ENCODE data around the gene NEK7.

DNA sequence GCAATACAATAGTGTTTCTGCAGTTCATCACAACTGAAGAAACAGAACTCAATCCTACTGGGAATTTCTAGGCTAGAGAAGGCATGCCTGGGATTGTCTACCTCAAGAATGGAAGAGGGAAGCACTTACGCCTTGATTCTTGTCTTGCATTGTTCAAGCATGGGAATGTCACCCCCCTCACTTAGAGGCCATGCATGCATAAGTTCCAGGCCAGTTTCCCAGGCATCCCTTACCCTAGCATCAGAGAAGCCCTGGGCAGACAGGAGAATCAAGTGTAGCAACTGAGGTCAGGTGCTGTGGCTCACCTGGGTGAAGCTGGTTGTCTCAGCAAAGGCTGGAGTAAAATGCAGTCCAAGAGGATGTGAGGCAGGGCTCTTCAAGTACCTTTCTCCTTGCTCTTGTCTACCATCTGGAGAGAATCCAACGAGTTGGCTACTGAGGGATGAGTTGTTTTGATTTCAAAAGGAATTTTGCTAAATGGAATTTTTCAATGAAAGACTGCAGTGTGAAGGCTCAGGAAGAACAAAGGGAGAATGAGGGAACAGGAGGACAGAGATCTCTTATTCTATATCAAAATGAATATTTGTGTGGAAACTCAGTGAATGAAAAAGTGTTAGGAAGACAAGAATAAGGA is 174.3 kb downstream of the NEK7 start:
- TF ChIP-seq HDAC6 (IDR thresholded peaks at IDR 0.05; ENCODE audit: low read depth, low read length) (no peak), POLR2A (IDR thresholded peaks at IDR 0.05; ENCODE audit: control extremely low read depth in 1 of 2, low read depth in 2 of 2, low read length in 2 of 2) (no peak), SP2 (IDR thresholded peaks at IDR 0.05; ENCODE audit: low read length) (no peak), CEBPB (IDR thresholded peaks at IDR 0.05; ENCODE audit: low read depth, low read length) (no peak), JUND (IDR thresholded peaks at IDR 0.05; ENCODE audit: low read length) (no peak), RAD21 (IDR thresholded peaks at IDR 0.05 in 1 of 2, conservative IDR thresholded peaks at IDR 0.05 in 1 of 2; ENCODE audit: low read depth in 2 of 2, low read length in 2 of 2) (no peak), POLR2AphosphoS5 (IDR thresholded peaks at IDR 0.05; ENCODE audit: low read depth, low read length) (no peak), ZNF274 (IDR thresholded peaks at IDR 0.05; ENCODE audit: borderline replicate concordance, extremely low read depth, low read length) (no peak), CREB1 (IDR thresholded peaks at IDR 0.05) (no peak)
- TF ChIP-seq, protein P1, sequence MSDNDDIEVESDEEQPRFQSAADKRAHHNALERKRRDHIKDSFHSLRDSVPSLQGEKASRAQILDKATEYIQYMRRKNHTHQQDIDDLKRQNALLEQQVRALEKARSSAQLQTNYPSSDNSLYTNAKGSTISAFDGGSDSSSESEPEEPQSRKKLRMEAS (IDR thresholded peaks at IDR 0.05), result no peak
- TF ChIP-seq, protein P2, sequence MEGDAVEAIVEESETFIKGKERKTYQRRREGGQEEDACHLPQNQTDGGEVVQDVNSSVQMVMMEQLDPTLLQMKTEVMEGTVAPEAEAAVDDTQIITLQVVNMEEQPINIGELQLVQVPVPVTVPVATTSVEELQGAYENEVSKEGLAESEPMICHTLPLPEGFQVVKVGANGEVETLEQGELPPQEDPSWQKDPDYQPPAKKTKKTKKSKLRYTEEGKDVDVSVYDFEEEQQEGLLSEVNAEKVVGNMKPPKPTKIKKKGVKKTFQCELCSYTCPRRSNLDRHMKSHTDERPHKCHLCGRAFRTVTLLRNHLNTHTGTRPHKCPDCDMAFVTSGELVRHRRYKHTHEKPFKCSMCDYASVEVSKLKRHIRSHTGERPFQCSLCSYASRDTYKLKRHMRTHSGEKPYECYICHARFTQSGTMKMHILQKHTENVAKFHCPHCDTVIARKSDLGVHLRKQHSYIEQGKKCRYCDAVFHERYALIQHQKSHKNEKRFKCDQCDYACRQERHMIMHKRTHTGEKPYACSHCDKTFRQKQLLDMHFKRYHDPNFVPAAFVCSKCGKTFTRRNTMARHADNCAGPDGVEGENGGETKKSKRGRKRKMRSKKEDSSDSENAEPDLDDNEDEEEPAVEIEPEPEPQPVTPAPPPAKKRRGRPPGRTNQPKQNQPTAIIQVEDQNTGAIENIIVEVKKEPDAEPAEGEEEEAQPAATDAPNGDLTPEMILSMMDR (IDR thresholded peaks at IDR 0.05; ENCODE audit: control extremely low read depth in 1 of 3, insufficient read depth in 1 of 3, low read depth in 1 of 3, low read length in 3 of 3), result no peak
- TF ChIP-seq, protein P3, sequence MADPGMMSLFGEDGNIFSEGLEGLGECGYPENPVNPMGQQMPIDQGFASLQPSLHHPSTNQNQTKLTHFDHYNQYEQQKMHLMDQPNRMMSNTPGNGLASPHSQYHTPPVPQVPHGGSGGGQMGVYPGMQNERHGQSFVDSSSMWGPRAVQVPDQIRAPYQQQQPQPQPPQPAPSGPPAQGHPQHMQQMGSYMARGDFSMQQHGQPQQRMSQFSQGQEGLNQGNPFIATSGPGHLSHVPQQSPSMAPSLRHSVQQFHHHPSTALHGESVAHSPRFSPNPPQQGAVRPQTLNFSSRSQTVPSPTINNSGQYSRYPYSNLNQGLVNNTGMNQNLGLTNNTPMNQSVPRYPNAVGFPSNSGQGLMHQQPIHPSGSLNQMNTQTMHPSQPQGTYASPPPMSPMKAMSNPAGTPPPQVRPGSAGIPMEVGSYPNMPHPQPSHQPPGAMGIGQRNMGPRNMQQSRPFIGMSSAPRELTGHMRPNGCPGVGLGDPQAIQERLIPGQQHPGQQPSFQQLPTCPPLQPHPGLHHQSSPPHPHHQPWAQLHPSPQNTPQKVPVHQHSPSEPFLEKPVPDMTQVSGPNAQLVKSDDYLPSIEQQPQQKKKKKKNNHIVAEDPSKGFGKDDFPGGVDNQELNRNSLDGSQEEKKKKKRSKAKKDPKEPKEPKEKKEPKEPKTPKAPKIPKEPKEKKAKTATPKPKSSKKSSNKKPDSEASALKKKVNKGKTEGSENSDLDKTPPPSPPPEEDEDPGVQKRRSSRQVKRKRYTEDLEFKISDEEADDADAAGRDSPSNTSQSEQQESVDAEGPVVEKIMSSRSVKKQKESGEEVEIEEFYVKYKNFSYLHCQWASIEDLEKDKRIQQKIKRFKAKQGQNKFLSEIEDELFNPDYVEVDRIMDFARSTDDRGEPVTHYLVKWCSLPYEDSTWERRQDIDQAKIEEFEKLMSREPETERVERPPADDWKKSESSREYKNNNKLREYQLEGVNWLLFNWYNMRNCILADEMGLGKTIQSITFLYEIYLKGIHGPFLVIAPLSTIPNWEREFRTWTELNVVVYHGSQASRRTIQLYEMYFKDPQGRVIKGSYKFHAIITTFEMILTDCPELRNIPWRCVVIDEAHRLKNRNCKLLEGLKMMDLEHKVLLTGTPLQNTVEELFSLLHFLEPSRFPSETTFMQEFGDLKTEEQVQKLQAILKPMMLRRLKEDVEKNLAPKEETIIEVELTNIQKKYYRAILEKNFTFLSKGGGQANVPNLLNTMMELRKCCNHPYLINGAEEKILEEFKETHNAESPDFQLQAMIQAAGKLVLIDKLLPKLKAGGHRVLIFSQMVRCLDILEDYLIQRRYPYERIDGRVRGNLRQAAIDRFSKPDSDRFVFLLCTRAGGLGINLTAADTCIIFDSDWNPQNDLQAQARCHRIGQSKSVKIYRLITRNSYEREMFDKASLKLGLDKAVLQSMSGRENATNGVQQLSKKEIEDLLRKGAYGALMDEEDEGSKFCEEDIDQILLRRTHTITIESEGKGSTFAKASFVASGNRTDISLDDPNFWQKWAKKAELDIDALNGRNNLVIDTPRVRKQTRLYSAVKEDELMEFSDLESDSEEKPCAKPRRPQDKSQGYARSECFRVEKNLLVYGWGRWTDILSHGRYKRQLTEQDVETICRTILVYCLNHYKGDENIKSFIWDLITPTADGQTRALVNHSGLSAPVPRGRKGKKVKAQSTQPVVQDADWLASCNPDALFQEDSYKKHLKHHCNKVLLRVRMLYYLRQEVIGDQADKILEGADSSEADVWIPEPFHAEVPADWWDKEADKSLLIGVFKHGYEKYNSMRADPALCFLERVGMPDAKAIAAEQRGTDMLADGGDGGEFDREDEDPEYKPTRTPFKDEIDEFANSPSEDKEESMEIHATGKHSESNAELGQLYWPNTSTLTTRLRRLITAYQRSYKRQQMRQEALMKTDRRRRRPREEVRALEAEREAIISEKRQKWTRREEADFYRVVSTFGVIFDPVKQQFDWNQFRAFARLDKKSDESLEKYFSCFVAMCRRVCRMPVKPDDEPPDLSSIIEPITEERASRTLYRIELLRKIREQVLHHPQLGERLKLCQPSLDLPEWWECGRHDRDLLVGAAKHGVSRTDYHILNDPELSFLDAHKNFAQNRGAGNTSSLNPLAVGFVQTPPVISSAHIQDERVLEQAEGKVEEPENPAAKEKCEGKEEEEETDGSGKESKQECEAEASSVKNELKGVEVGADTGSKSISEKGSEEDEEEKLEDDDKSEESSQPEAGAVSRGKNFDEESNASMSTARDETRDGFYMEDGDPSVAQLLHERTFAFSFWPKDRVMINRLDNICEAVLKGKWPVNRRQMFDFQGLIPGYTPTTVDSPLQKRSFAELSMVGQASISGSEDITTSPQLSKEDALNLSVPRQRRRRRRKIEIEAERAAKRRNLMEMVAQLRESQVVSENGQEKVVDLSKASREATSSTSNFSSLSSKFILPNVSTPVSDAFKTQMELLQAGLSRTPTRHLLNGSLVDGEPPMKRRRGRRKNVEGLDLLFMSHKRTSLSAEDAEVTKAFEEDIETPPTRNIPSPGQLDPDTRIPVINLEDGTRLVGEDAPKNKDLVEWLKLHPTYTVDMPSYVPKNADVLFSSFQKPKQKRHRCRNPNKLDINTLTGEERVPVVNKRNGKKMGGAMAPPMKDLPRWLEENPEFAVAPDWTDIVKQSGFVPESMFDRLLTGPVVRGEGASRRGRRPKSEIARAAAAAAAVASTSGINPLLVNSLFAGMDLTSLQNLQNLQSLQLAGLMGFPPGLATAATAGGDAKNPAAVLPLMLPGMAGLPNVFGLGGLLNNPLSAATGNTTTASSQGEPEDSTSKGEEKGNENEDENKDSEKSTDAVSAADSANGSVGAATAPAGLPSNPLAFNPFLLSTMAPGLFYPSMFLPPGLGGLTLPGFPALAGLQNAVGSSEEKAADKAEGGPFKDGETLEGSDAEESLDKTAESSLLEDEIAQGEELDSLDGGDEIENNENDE (IDR thresholded peaks at IDR 0.05; ENCODE audit: insufficient replicate concordance, low read length), result no peak

Data from H1 (cell line).